ENCODE data around the gene FBXL20. TPM values are rescaled to one million over a fixed set of nuclear protein-coding genes. Genes with fewer than 3 reads are reported as not detected.

Gene FBXL20
- total RNA-seq, 1 experiment from 2014 or later, result 7.5 TPM

DNA sequence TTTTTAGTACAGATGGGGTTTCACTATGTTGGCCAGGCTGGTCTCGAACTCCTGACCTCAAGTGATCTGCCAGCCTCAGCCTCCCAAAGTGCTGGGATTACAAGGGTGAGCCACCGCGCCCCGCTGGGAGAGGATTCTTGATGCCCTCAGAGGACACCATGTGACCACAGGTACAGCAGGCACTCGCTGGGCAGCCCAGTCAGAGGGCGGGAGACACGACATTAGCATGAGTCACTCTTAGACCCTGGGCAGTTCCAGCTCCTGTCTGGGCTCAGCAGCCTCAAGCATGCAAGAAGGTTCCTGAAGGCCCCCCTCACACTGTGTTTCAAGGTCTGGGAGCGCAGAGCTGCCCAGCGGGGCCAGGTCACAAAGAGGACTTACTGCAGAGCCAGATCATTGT lies 187.6 kb downstream of the FBXL20 start:
- H3K27me3 ChIP-seq (replicated peaks), result peaks cover 4% of the 10 kb centered on the region; the same call in 1 of the 2 replicates
- no peak overlapping the region for H3K4me3 ChIP-seq
- no peak for DNase-seq (ENCODE audit: low read depth in 1 of 2, low spot score in 2 of 2)
- no peak overlapping the region for H3K27ac ChIP-seq
- H3K4me1 ChIP-seq (replicated peaks), result peaks cover 11% of the 10 kb centered on the region
- no peaks in the 10 kb centered on the region for H3K36me3 ChIP-seq
- H3K9me3 ChIP-seq (replicated peaks), result no peaks in the 10 kb centered on the region

- H3K27me3 ChIP-seq (replicated peaks), result peaks cover 4% of the 10 kb centered on the region; the same call in 1 of the 2 replicates
- DNase-seq (ENCODE audit: low read depth in 1 of 2, low spot score in 2 of 2), result no peak
Measured at GRCh38 chr17:39212841-39213480, 188.5 kb downstream of the FBXL20 start.

DNA sequence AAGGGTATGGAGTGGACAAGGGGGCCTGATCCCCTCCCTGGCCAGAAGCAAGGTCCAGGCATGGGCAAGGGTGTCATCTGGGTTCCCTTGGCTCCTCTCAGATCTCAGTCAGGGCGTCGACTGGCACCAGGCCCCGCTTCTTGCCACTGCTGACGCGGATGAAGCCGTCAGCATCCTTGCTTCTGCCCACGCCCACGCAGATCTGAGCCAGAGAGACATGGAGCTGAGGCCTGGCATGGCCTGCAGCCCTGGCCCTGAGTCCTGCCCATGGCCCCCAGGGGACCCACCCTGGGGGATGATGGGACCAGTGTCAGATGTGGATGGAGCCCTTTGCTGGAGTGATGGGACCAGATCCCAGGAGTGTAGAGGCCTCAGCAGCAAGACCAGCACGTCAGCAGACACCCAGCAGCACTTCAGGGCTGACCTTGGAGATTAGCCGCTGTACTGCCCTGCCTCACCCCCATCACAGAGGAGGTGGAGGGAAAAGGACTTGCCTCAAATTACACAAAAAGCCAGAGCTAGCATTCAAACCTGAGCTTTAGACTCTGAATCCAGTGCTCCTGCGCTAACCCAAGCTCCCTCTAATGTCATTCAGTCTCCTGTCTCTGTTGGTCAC lies 189.1 kb downstream of the FBXL20 start:
- Histone ChIP-seq H3K4me3 (no peak overlapping the region), H3K27ac (no peak overlapping the region), H3K4me1 (replicated peaks) (peaks cover 11% of the 10 kb centered on the region), H3K27me3 (replicated peaks) (peaks cover 4% of the 10 kb centered on the region; the same call in 1 of the 2 replicates), H3K36me3 (no peaks in the 10 kb centered on the region), H3K9me3 (replicated peaks) (no peaks in the 10 kb centered on the region)
- DNase-seq (ENCODE audit: low read depth in 1 of 2, low spot score in 2 of 2), result no peak

More at GRCh38 chr17:39212841-39213480, 188.5 kb downstream of the FBXL20 start:
- Histone ChIP-seq H3K4me1 (replicated peaks) (peaks cover 11% of the 10 kb centered on the region), H3K36me3 (no peaks in the 10 kb centered on the region), H3K27ac (no peak overlapping the region), H3K9me3 (replicated peaks) (no peaks in the 10 kb centered on the region), H3K4me3 (no peak overlapping the region)

DNA sequence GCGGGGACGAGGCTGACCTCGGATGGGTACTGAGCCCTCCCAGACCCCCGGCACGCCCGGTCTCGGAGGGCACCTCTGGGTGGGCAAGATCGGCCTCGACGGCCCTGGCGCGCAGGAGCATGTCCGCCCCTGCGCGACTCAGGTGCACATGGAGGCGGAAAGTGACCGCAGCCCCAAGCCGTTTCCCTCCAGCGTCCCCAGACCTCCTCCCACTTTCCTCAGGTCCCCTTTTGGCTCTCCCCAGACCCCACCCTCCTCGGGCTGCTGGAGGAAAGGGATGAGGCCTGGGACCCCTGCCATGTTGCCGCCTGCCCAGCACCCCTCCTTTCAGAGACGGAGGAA lies 191.4 kb downstream of the FBXL20 start:
- Histone ChIP-seq H3K27me3 (replicated peaks) (no peaks in the 10 kb centered on the region; the same call in 1 of the 2 replicates), H3K36me3 (peaks cover 5% of the 10 kb centered on the region), H3K9me3 (replicated peaks) (no peaks in the 10 kb centered on the region), H3K27ac (no peak overlapping the region), H3K4me1 (replicated peaks) (peaks cover 11% of the 10 kb centered on the region), H3K4me3 (peak overlapping the region; percentile 18)
- no peak for DNase-seq (ENCODE audit: low read depth in 1 of 2, low spot score in 2 of 2)

DNA sequence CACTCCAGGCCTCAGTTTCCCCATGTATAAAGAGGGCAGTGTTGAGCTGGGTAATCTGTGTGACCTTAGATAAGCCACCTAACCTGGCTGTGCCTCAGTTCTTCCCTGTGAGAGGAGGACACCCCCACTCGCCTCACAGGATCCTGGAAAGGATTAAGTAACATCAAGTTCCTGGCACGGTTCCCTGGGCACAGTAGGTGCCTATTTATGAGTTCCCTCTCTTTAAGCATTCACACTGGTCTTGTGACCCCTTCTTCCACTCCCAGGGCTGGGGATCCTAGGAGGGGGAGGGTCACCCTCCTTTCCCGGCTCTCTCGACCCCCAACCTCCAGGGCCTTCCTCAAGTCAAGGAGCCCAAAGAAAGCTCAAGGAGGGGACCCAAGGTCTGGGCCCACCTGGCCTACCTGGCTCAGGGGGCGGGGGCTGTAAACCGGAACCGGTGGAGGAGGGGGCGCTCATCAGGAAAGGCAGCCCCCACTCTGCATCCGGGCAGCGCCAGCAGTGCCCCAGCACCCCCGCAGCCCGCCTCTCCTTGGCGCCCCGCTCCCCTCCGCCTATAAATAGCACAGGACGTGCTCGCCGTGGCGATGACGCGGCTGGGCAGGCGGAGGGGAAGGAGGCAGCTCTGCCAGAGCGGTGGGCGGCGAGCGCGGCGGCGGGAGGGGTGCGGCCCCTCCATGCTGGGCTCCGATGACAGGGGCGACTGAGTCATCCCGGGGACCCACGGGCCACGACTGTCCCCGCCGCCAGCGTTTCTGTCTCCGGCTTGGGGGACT lies 191.9 kb downstream of the FBXL20 start:
- Histone ChIP-seq H3K4me1 (replicated peaks) (peaks cover 11% of the 10 kb centered on the region), H3K4me3 (peak overlapping the region; percentile 18), H3K27ac (no peak overlapping the region), H3K9me3 (replicated peaks) (no peaks in the 10 kb centered on the region), H3K27me3 (replicated peaks) (no peaks in the 10 kb centered on the region; the same call in 1 of the 2 replicates), H3K36me3 (peaks cover 11% of the 10 kb centered on the region)
- peak in 1 of 2 experiments; percentile 64 for DNase-seq (ENCODE audit: low read depth in 1 of 2, low spot score in 2 of 2)

- Histone ChIP-seq H3K27me3 (replicated peaks) (no peaks in the 10 kb centered on the region; the same call in 1 of the 2 replicates), H3K9me3 (replicated peaks) (no peaks in the 10 kb centered on the region), H3K27ac (no peak overlapping the region), H3K36me3 (peaks cover 17% of the 10 kb centered on the region), H3K4me3 (no peak overlapping the region), H3K4me1 (replicated peaks) (peaks cover 11% of the 10 kb centered on the region)
- no peak for DNase-seq (ENCODE audit: low read depth in 1 of 2, low spot score in 2 of 2)
Measured at GRCh38 chr17:39208893-39209292, 192.5 kb downstream of the FBXL20 start.

- H3K4me3 ChIP-seq, result no peak overlapping the region
- peaks cover 11% of the 10 kb centered on the region for H3K4me1 ChIP-seq (replicated peaks)
- no peaks in the 10 kb centered on the region for H3K9me3 ChIP-seq (replicated peaks)
- H3K27ac ChIP-seq, result no peak overlapping the region
- peaks cover 25% of the 10 kb centered on the region for H3K36me3 ChIP-seq
- no peaks in the 10 kb centered on the region; the same call in 1 of the 2 replicates for H3K27me3 ChIP-seq (replicated peaks)
- no peak for DNase-seq (ENCODE audit: low read depth in 1 of 2, low spot score in 2 of 2)
Measured at GRCh38 chr17:39208136-39208535, 193.3 kb downstream of the FBXL20 start.

DNA sequence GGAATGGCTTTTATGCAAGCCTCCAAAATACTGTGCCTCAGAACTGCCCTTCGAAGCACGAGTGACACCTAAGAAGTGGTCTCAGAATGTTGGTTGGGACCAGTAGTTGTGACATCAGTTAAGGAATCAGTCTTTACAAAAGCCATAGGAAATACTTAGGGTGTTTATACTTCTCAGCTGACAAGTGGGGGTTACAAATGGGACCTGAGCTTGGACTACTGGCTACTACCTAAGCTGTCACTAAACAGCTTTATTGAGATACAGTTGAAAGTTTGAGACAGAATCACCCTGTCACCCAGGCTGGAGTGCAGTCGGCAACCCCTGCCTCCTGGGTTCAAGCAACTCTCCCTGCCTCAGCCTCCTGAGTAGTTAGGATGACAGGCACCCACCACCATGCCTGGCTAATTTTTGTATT lies 196.3 kb downstream of the FBXL20 start:
- no peaks in the 10 kb centered on the region for H3K9me3 ChIP-seq (replicated peaks)
- DNase-seq (ENCODE audit: low read depth in 1 of 2, low spot score in 2 of 2), result no peak
- peaks cover 54% of the 10 kb centered on the region for H3K36me3 ChIP-seq
- no peak overlapping the region for H3K27ac ChIP-seq
- H3K27me3 ChIP-seq (replicated peaks), result no peaks in the 10 kb centered on the region; the same call in 1 of the 2 replicates
- H3K4me1 ChIP-seq (replicated peaks), result peaks cover 22% of the 10 kb centered on the region
- no peak overlapping the region for H3K4me3 ChIP-seq

DNA sequence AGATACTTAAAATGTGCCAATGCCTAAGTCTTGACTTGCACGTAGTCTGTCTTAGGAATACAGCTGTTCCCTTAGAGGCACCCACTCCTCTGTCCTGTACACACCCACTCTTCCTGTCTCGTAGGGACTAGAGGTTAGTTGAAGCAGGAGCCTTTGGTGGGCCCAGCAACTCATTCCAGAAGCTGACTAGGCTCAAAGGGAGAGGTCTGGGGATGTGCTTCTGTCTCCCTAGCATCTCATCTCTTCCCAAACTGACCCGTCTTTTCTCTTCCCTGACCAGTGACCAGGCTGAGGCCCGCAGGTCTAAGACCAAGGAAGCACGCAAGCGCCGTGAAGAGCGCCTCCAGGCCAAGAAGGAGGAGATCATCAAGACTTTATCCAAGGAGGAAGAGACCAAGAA lies 197.2 kb downstream of the FBXL20 start:
- no peaks in the 10 kb centered on the region for H3K27me3 ChIP-seq (replicated peaks)
- H3K36me3 ChIP-seq, result peaks cover 54% of the 10 kb centered on the region
- peaks cover 16% of the 10 kb centered on the region for H3K4me1 ChIP-seq (replicated peaks)
- no peak overlapping the region for H3K4me3 ChIP-seq
- DNase-seq (ENCODE audit: low read depth in 1 of 2, low spot score in 2 of 2), result no peak
- H3K9me3 ChIP-seq (replicated peaks), result no peaks in the 10 kb centered on the region
- H3K27ac ChIP-seq, result no peak overlapping the region

Other genes starting within 250 kb of the FBXL20 start
- not detected in 2 replicates for gene PLXDC1, start 250.0 kb downstream of the FBXL20 start, total RNA-seq (2014; rRNA removed; shearing (Covaris generic))
- not detected in 2 replicates for gene ARL5C, start 235.5 kb downstream of the FBXL20 start, total RNA-seq (2014; rRNA removed; shearing (Covaris generic))
- 0.94 and 2.9 TPM in 2 replicates for gene CACNB1, start 204.0 kb downstream of the FBXL20 start, total RNA-seq (2014; rRNA removed; shearing (Covaris generic))
- gene RPL19, start 201.3 kb downstream of the FBXL20 start, total RNA-seq (2014; rRNA removed; shearing (Covaris generic)), result 1,822 and 2,517 TPM in 2 replicates
- not detected in 2 replicates for gene STAC2, start 175.7 kb downstream of the FBXL20 start, total RNA-seq (2014; rRNA removed; shearing (Covaris generic))
- 12.5 and 15.4 TPM in 2 replicates for gene MED1, start 49.6 kb upstream of the FBXL20 start, total RNA-seq (2014; rRNA removed; shearing (Covaris generic))
- 22.8 and 33.6 TPM in 2 replicates for gene CDK12, start 59.9 kb upstream of the FBXL20 start, total RNA-seq (2014; rRNA removed; shearing (Covaris generic))
- gene NEUROD2, start 206.3 kb upstream of the FBXL20 start, total RNA-seq (2014; rRNA removed; shearing (Covaris generic)), result not detected in 2 replicates
- not detected in 2 replicates for gene PPP1R1B, start 225.3 kb upstream of the FBXL20 start, total RNA-seq (2014; rRNA removed; shearing (Covaris generic))
- 27.8 and 46.6 TPM in 2 replicates for gene STARD3, start 235.5 kb upstream of the FBXL20 start, total RNA-seq (2014; rRNA removed; shearing (Covaris generic))